Tongue (tissue), 2 donors: Measurements from ENCODE around the gene LEKR1. TPM values are rescaled to one million over a fixed set of nuclear protein-coding genes. Genes with fewer than 3 reads are reported as not detected.
"Not testable (repeated sequence)": the region's sequence is repeated elsewhere in the genome, so short reads cannot be mapped to it uniquely, and the experiment has no call there.

Source experiments
- DNase-seq: peaks from one replicate; pipeline ENCODE4 v3.0.0-alpha.2; 2015
- total RNA-seq: library from RNA; depleted of rRNA; stranded (reverse); fragments of >200 nt; gene quantifications from one replicate; pipeline ENCODE4 v1.2.3, GENCODE V29; 2014

The LEKR1 gene
- total RNA-seq: 0.51 TPM

GRCh38 chr3:156826144-156826895 is at the start of gene LEKR1:
Gene LEKR1 (plus strand): TSS chr3:156826353. CDS start chr3:156829330, 2,977 bp downstream.
- DNase-seq: peak; percentile 95

GRCh38 chr3:156776871-156777270 is 49.3 kb upstream of the LEKR1 start:
- no peak for DNase-seq

- DNase-seq: no peak
Measured at GRCh38 chr3:156781310-156782230, 44.6 kb upstream of the LEKR1 start.

- DNase-seq: no peak
Measured at GRCh38 chr3:156782319-156782718, 43.8 kb upstream of the LEKR1 start.

GRCh38 chr3:156782921-156783320 is 43.2 kb upstream of the LEKR1 start:
- DNase-seq: no peak

DNA sequence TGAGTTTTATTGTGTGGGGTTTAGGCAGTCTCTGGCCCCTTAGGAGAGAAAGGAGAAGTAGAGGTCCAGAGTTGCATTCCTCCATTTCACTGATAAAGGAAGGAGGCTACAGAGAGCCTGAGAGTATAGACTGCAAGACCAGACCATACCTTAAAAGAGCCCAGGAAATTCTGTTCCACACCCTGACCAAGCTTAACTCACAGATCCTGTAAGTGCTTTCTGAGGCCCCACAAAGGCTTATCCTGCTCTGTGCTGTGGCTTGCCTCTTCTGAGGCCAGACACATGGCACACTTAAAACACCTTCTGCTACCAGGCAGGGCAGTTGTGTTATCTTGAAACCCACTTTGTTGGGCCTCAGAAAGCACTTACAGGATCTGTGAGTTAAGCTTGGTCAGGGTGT is 39.2 kb upstream of the LEKR1 start:
- no peak for DNase-seq

GRCh38 chr3:156787926-156788663 is 38.1 kb upstream of the LEKR1 start:
- no peak for DNase-seq

GRCh38 chr3:156788846-156789245 is 37.3 kb upstream of the LEKR1 start:
- no peak for DNase-seq

DNA sequence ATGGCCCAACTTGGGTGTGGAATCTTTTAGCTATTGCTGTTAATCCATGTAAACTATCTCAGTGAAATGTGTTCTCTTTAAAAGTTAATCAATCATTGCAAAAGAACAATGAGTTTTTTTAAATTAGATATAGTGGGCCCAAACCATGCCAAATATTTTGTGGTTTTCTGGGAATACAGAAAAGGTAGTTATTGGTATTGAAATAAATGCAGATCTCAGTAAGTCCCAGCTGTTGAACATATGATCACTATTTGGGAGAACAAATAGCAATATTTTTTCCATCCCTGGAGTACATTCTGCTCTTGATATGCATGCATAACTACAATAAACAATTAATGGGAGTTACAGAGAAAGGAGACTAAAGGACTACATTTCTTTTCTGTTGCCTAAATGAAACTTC is 36.0 kb upstream of the LEKR1 start:
- no peak for DNase-seq

DNA sequence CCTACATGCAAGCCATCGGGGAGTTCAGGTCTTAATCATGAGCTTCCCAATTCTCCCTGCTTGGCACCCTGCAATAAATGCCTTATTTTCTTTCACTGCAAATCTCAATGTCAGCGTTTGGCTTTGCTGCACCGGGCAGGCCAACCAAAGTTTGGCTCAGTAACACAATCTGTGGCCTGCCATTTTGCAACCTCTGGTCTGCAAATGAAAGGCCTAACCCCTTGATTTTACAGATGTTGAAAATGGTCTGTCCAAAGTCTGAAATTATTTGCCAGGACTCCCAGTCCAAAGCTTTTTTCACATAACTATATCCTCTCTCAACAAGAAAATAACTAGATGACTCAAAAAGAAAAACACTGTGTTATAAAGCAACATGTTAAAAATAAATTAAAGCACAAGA is 34.0 kb upstream of the LEKR1 start:
- no peak for DNase-seq

DNA sequence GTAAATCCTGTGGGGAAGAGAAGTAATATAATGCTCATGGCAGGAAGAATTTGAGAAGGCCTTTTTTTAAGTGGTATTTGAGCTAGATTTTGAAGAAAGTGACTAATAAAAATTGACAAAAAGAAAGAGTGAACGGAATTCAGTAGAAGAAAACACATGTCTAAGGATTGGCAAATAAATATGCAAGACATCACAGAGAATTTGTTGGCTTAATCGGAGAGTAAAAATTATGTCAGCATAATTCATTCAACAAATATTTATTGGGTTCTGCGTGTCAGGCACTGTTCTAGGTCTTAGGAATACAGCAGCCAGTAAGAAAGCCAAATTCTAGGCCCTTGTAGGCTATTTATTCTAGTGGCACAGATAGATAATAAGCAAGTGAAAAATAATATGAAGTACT is 33.6 kb upstream of the LEKR1 start:
- no peak for DNase-seq

DNA sequence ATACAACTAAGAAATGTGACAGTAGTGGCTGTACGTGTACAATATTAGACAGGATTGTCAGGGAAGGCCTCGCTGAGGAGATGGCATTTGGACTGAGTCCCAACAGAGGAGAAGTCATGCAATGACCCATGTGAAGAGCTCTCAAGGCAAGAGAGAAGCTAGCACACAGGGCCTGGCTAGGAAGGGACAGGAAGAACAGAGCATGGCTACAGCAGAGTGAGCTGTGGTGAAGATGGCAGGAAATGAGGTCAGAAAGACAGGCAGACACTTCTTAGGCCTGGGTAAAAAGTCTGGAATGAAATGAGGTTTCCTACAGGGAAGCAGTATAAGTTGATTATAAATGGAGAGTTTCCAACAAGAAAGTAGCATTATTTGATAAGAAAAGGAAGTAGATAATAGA is 33.2 kb upstream of the LEKR1 start:
- DNase-seq: no peak

GRCh38 chr3:156793400-156793799 is 32.8 kb upstream of the LEKR1 start:
- no peak for DNase-seq

DNA sequence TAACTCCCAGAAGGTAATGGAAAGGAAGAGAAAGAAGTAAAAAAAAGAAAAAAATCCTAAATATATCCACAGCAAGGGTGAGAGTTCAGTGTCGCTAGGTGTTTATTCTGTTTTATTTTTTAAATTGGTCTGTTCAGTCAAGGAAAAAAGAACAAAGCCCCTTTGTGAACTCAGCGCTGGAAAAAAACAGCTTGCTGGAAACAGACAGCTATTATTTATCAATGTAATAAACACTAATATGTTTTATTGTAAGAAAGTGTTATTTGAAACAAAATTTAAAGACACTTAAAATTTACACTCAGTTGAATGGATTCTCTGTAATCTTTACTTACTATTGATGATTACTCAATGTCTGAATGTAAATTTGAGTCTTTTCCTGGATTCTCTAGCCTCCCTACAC is 32.3 kb upstream of the LEKR1 start:
- DNase-seq: no peak

GRCh38 chr3:156795890-156796481 is 30.2 kb upstream of the LEKR1 start:
- DNase-seq: no peak

DNA sequence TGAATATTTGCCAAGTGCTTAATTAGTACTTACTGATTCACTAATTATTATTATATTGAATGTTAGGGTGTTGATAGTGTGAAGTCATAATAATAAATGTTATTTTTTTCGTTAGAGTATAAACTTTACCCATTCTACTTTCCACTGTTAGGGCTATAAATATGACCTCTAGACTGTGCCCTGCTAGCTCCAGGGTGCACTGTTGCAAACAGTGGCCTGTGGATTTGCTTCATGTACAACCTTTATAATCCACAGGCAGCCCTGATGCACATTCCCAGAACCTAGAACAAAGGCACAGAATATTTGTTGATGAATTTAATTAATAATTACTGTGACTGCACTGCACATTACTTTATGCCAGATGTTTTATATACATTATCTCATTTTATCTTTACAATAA is 28.8 kb upstream of the LEKR1 start:
- no peak for DNase-seq

GRCh38 chr3:156800287-156800686 is 25.9 kb upstream of the LEKR1 start:
- not testable (repeated sequence) for DNase-seq

DNA sequence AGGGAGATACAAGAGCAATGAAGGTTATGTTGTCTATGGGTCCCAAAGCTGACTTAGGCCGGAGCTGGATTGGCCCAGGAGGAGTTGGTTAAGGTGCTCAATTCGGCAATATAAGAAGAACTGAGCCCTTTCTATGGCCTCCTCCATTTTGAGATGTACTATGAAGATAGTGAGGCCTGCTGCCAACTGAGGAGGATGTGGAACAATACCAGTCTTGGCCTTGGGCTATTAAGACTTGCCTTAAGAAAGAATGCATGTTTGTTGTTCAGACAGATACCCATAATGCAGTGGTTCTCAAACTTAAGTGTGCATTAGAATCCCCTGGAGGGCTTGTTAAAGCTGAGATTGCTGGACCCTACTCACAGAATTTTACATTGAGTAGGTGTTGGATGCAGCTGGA is 24.4 kb upstream of the LEKR1 start:
- DNase-seq: no peak

DNA sequence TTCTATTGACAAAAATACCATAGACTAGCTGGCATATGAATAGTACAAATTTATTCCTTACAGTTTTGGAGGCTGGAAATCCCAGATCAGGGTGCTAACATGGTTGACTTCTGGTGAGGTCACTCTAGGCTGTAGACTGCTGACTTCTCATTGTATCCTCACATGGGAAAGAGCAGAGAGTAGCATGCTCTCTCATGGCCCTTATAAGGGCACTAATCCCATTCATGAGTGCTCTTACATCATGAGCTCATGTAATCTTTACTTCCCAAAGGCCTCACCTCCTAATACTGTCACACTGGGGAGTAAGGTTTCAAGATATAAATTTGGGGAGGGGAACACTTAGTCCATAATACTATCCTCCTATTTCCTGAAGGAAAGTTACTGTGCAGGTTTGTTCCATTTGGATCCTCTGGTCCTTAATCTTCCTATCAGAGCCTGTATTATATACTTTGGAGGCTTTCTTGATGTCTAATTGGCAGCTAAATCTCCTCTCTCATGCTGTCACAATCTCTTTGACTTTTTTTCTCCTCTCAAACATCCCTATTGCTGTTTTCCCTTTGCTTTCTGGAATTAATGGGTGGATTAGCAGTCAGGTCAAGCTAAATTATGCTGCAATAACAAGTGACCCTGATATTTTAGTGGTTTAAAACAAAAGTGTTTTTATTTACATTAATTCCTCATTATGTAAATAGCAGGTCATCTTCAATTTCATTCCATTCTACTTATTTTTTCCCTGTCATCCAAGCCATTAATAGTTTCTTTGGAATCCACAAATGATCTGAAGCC is 23.1 kb upstream of the LEKR1 start:
- no peak for DNase-seq

GRCh38 chr3:156803952-156804741 is 22.0 kb upstream of the LEKR1 start:
- DNase-seq: no peak

DNA sequence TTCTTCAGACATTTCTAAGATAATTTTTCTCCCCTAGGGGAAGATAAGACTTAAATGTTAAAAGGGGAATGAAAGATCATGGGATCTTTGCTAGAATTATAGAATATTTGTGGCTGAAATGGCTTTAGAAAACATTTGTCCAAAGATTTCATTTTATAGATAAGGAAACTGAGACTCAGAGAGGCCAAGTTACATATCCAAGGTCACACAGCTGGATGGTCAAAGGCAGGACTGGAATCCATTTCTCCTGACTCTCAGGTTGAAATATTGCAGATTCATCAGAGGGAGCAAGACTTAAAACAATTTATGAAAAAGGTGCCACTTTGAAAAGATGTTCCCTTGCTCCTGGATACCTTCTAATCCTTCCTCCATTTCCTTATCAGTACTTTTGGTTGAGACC is 19.5 kb upstream of the LEKR1 start:
- DNase-seq: no peak
